KOPT-K1 (cell line): ENCODE results near the gene JSRP1.
A peak's percentile ranks its signal among the peaks of the same experiment; 100 is the strongest.

Experiments
- H3K27ac ChIP-seq: fragments of 200-600 bp; sonication (generic); 2 replicates; pipeline ENCODE4 v1.5.1; 2016; ENCODE audit warnings: antibody characterized with exemption, mild to moderate bottlenecking, low read depth, low read length; ENCODE audit not compliant: poor library complexity, severe bottlenecking
- H3K36me3 ChIP-seq: fragments of 200-600 bp; sonication (generic); 2 replicates; pipeline ENCODE4 v1.5.1; 2017; ENCODE audit warnings: antibody characterized with exemption, mild to moderate bottlenecking, low read length, moderate library complexity; ENCODE audit not compliant: insufficient read depth
- H3K9me3 ChIP-seq: fragments of 200-600 bp; sonication (generic); 2 replicates; pipeline ENCODE4 v1.5.1; 2017; ENCODE audit warnings: antibody characterized with exemption, low read length, mild to moderate bottlenecking; ENCODE audit not compliant: insufficient read depth, poor library complexity, severe bottlenecking

Gene JSRP1

DNA sequence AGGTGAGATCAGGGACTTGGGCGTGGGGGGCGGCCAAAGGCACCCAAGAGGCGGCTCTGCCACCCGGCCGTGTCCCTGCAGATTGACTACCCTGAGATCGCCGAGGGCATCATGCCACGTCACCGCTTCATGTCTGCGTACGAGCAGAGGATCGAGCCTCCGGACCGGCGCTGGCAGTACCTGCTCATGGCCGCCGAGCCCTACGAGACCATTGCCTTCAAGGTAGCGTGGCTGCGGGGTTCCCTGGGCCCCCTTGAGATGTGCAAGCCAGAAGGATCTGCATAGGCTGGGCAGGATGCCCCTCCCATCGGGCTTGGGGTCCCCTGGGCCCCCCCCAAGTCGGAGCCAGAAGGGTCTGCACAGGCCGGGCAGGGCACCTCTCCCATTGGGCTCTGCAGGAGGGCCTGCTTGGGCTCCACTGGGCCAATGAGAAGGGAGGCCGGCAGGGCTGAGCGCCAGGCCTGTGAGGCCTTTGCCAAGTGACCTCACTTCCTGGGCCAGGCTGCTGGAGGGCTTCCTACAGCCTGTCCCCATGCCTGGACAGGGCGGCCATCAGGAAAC lies 9.3 kb downstream of the JSRP1 start:
- no peak overlapping the region for H3K27ac ChIP-seq
- H3K9me3 ChIP-seq = no peaks in the 10 kb centered on the region

DNA sequence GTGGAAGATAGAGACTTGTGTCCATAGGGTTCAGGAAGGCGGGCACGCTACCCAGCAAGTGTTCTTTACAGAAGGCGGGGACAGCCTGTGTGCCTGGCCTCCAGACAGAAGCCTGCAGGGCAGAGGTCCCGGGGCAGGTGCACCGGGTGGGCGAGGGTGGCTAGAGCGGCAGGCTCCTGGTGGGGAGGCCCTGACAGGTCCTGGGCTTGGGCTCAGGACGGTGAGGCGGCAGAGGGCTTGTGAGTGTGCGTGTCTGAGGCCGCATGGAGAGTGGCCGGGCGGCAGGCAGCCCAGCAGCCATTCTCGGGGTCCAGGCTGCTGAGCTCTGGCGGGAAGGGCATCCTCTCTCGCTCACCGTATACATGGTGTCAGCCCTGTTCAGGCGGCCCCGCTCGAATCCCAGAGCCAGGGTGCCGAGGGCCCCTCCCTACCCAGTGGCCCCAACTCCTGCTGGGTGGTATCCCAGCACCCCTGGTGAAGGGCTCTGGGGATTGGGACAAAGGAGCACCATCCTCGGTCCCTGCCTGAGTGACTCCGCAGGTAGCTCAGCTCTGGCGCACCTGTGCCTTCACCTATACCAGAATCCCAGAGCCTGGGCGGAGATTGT lies 10.1 kb downstream of the JSRP1 start:
- no peaks in the 10 kb centered on the region for H3K9me3 ChIP-seq
- H3K36me3 ChIP-seq = peaks cover 100% of the 10 kb centered on the region
- no peak overlapping the region for H3K27ac ChIP-seq

More for the DNA sequence above, 9.3 kb downstream of the JSRP1 start:
- peaks cover 98% of the 10 kb centered on the region for H3K36me3 ChIP-seq

DNA sequence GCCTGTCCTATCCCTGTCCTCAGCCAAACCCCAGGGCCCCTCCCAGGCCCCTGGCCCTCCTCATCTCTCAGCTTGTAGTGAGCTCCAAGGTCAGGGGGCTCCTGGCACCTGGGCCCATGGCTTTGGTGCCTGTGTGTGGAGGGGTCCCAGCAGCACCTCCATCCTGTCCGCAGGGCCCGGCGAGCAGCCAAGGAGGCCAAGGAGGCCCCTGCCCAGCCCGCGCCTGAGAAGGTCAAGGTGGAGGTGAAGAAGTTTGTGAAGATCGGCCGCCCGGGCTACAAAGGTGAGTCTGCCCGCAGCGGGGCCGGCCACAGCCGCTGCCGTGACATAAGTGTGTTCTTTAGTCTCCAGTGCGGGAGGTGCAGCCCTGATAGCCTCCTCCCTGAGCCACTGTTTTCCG lies 10.9 kb downstream of the JSRP1 start:
- Histone ChIP-seq H3K36me3 (peaks cover 100% of the 10 kb centered on the region), H3K27ac (no peak overlapping the region)

DNA sequence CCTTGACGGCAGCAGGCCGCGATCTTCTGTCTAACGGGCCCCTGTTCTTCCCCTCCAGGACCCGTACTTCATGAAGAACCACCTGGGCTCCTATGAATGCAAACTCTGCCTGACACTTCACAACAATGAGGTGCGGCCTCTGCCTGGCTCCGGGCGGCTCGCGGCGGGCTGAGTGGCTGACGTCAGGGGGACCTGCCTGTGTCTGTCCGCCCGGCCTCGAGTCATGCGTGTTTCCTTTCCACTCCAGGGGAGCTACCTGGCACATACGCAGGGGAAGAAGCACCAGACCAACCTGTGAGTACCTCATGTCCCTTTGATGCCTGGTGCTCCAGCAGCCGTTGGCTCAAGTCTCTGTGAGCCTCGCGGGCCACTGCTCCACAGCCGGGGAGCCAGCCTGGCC lies 11.7 kb downstream of the JSRP1 start:
- H3K9me3 ChIP-seq = no peaks in the 10 kb centered on the region
- H3K27ac ChIP-seq = no peak overlapping the region
- H3K36me3 ChIP-seq = peaks cover 95% of the 10 kb centered on the region

More for the DNA sequence above, 10.9 kb downstream of the JSRP1 start:
- H3K9me3 ChIP-seq = no peaks in the 10 kb centered on the region

DNA sequence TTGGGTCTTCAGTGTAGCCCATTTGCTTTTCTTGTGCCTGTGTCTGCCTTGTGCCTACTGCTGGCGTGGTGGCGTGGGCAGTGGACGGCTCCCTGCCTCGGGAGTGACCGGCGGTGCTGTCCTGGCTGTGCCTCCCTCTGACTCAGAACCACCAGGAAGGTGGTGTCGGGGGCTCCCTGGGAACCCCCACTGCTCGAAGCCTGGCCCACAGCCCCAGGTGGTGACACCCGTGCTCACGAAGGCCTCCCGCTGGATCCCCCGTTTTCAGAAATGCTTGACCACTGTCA lies 12.1 kb downstream of the JSRP1 start:
- Histone ChIP-seq H3K9me3 (no peaks in the 10 kb centered on the region), H3K27ac (no peak overlapping the region), H3K36me3 (peaks cover 91% of the 10 kb centered on the region)

DNA sequence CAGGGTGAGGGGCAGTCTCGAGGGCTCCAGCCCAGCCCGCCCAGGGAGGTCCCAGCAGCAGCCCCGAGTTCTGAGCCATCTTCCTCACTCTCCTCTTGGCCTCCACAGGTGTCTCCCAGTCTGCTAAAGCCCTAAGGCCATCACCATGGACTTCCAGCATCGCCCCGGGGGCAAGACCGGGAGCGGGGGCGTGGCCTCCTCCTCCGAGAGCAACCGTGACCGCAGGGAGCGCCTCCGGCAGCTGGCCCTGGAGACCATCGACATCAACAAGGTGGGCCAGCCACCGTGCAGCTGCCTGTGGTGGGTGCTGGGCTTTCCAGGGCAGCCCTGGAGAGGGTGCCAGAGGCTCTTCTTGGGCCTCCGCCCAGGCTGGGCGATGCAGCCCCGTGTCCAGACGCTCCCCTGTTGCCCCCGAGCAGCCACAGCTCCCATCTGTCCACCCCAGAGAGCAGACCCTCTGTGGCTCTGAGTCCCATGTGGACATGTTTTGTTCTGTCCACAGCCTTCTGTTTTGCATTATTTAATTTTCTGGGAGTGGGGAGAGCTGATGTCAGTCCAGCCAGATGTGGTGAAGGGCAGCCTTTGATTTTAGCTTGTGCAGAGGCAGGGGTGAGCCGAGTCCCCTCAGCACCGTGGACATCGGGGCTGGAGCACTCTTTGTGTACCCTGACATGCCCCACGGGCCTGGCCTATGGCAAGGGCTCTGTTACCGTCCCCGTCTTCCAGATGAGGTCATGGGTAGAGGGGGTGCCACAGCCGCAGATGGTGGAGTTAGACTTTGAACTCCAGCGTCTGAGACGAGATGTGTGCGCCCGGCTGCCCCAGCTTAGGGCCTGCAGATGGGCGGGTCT lies 12.7 kb downstream of the JSRP1 start:
- Histone ChIP-seq H3K36me3 (peaks cover 90% of the 10 kb centered on the region), H3K27ac (no peak overlapping the region), H3K9me3 (no peaks in the 10 kb centered on the region)

DNA sequence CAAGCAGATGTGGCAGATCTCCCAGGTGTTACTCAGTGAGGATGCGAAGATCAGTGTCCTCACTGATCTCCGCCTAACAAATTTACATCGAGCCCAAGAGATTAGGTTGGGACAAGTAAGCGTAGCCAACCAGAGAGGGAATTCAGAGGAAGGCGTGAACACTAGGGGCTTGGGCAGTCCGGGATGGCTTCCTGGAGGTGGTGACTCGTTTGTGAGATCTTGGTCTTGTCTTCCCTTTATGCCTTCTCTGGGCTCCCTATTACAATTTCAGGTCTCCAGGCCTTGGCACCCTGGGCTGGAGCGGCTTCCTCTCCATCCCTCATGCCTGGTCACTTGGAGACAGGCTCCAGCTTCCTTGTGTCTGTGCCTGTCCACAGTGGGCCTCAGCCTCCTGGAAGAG lies 13.4 kb downstream of the JSRP1 start:
- no peak overlapping the region for H3K27ac ChIP-seq
- no peaks in the 10 kb centered on the region for H3K9me3 ChIP-seq
- peaks cover 90% of the 10 kb centered on the region for H3K36me3 ChIP-seq

DNA sequence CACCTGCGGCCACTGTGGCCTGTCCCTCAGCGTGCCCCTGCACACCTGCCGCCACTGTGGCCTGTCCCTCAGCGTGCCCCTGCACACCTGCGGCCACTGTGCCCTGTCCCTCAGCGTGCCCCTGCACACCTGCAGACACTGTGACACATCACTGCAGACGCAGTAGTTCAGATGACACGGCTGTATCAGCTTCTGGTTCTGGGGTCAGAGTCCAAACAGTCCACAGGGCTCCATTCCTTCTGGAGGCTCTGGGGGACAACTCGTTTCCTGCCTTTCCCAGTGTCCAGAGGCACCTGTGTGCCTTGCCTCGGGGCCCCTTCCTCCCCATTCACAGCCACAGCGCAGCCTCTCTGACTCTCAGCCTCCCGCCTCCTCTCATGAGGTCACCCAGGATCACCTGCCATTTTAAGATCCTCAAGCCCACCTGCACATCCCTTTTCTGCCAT lies 14.1 kb downstream of the JSRP1 start:
- Histone ChIP-seq H3K36me3 (peaks cover 83% of the 10 kb centered on the region), H3K27ac (no peak overlapping the region), H3K9me3 (no peaks in the 10 kb centered on the region)

DNA sequence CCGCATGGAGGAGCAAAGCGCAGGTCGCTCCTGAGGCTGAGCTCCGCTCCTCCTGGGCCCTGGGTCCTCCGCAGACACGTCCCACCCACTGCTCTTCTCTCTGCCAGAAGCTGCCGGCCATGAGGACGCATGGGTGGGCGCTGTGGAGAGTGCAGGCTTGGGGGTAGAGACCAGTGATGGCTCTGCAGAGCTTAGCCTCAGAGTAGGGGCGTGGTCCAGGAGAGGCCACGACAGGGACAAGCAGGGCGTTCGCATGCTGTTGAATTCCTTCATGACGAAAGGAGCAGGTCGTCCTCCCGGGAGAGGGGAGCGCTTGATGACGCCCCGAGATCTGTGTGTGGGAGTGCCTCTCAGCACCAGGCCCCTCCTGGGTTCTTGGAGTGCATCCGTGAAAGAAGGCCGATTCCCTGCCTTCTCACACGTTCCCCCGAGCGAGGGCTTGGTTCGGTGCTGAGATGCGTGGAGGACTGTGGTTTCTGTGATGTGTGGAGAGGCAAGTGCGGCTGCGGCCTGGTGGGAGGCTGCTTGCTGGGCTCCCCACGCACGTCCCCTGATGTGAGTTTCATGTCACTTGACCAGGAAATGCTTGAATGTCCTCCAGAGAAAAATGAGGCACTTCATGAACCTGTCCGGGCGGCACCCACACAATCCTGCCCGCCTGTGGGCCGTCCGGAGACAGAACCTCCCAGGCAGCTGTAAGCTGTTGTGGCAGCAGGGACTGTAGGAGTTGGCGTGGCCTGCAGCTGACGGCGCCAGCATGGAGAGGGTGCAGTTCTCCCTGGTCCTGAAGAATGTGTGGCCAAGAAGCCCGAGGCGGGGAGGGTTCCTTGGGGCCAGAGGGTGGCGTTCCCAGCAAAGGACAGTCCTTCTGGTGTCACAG lies 15.1 kb downstream of the JSRP1 start:
- H3K36me3 ChIP-seq = peaks cover 73% of the 10 kb centered on the region
- no peaks in the 10 kb centered on the region for H3K9me3 ChIP-seq
- H3K27ac ChIP-seq = peak overlapping the region; percentile 55

DNA sequence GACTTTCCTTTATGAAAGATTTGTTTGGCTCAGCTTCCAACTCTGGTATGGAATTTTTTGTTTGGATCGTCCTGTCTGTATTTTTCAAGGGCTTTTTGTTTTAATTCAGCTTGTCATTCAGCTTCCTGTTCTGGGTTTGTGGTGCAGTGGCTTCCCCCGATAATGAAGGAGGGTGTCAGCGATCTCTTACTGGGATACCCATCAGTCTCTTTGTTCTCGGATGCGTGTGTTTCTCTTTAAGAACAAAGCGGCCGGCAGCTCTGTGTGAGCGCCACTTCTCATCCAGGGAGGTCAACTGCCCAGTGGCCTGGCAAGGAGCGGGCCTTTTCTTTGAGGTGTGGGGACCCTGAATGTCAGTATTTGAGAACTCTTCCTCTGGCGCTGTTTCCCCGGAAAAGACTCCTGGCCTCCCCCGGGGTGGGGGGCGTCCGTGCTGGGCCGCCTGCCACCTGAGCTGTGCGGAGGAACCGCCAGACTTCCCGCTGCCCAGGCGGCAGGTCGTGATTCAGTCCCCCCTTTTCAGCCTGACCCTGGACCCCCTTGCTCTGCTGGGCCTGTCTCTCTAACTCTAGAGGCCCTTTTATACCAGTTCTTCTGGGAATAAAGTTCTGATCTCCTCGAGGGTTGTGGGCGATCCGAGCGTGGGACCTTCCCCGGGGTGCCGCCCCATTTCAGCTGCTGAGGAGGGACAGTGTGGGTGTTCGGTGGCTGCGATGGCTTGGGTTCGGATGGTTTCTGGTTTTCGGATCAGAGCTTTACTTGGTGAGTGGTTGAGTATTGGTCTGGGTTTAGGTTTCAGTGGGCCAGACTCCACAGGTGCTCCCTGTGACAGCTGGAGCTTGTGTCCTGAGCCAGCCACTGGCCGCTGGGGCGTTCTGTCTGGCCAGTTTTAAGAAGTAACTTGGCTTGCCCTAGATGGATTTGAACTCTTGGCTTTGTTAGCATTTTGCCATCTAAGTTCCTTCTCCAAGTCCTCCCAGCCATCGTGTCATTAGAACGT lies 16.1 kb downstream of the JSRP1 start:
- H3K27ac ChIP-seq = peak overlapping the region; percentile 55
- H3K36me3 ChIP-seq = peaks cover 62% of the 10 kb centered on the region
- H3K9me3 ChIP-seq = no peaks in the 10 kb centered on the region

DNA sequence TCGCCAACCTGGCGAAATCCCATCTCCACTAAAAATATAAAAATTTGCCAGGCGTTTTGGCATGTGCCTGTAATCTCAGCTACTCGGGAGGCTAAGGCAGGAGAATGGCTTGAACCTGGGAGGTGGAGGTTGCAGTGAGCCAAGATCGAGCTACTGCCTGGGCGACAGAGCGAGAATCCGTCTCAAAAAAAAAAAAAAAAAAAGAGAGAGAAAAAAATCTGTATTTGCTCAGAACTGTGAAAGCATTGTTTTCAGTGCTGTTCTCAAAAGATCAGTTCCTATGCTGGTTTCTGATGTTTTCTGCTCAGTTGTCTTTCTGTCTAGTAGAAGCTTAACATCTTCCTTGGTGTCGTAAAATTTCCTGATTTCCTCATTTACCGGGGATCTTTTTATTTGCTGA lies 17.0 kb downstream of the JSRP1 start:
- H3K36me3 ChIP-seq = peaks cover 58% of the 10 kb centered on the region
- H3K9me3 ChIP-seq = no peaks in the 10 kb centered on the region

DNA sequence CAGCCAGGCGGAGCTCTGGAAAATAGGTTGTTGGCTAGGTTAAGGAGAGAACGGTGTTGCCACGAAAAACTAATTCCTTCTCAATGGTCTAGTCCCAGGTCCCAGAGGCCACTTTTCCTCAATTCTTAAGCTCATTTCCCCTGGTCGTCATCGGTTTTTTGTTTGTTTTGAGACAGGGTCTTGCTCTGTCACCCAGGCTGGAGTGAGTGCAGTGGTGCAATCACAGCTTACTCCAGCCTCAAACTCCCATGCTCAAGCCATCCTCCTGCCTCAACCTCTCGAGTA lies 18.4 kb downstream of the JSRP1 start:
- Histone ChIP-seq H3K27ac (peak overlapping the region; percentile 93), H3K36me3 (peaks cover 58% of the 10 kb centered on the region), H3K9me3 (no peaks in the 10 kb centered on the region)

More for the DNA sequence above, 17.0 kb downstream of the JSRP1 start:
- peak overlapping the region; percentile 55 for H3K27ac ChIP-seq

DNA sequence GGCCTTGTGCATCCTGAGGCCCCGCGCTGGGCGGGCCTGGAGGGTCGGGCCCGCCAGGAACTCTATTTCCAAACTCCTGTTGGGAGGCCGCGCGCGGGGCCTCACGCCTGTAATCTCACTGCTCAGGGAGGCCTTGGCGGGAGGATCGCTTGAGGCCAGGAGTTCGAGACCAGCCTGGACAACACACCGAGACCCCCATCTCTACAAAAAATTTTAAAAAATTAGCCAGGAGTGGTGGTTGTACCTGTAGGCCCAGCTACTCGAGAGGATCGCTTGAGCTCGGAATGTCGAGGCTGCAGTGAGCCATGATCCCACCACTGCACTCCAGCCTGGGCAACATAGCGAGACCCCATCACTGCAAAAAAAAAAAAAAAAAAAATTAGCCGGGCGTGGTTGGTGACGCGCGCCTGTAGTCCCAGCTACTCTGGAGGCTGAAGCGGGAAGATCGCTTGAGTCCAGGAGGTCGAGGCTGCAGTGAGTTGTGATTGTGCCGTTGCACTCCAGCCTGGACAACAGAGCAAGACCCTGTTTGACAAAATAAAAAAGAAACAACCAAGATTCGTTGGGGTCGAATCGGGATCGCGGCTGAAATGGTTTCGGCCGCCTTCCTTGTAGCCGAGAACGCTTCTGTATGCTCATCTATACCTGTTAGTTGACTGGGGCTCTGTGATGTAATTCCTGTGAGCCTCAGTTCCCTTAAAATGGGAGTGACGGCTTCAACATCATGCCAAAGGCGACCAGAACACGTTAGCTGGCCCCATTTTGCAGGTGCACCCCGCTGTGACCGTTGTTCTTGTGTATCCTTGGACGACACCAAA lies 19.0 kb downstream of the JSRP1 start:
- Histone ChIP-seq H3K27ac (peak overlapping the region; percentile 93), H3K36me3 (peaks cover 58% of the 10 kb centered on the region), H3K9me3 (no peaks in the 10 kb centered on the region)
